Measurements from ENCODE around the gene CCDC158. TPM values are rescaled to one million over a fixed set of nuclear protein-coding genes. Genes with fewer than 3 reads are reported as not detected.

CCDC158 gene
- total RNA-seq, 4 donors from 2014 or later: 0.19 TPM; not detected in 3

GRCh38 chr4:76374798-76375197, 46.1 kb downstream of the CCDC158 start:
- Histone ChIP-seq H3K27me3 (no peaks in the 10 kb centered on the region), H3K9me3 (no peaks in the 10 kb centered on the region), H3K36me3 (no peaks in the 10 kb centered on the region), H3K4me1 (no peaks in the 10 kb centered on the region), H3K27ac (no peak overlapping the region), H3K4me3 (no peak overlapping the region)
- WGBS, 2 donors: 7 to 13% methylated on average over 1 of the region's 1 CpG
- DNase-seq: no peak
- intact Hi-C loops (cut with DNase I): no loop called here
- no peak for TF ChIP-seq POLR2A (IDR thresholded peaks at IDR 0.05)
- TF ChIP-seq, protein P1, sequence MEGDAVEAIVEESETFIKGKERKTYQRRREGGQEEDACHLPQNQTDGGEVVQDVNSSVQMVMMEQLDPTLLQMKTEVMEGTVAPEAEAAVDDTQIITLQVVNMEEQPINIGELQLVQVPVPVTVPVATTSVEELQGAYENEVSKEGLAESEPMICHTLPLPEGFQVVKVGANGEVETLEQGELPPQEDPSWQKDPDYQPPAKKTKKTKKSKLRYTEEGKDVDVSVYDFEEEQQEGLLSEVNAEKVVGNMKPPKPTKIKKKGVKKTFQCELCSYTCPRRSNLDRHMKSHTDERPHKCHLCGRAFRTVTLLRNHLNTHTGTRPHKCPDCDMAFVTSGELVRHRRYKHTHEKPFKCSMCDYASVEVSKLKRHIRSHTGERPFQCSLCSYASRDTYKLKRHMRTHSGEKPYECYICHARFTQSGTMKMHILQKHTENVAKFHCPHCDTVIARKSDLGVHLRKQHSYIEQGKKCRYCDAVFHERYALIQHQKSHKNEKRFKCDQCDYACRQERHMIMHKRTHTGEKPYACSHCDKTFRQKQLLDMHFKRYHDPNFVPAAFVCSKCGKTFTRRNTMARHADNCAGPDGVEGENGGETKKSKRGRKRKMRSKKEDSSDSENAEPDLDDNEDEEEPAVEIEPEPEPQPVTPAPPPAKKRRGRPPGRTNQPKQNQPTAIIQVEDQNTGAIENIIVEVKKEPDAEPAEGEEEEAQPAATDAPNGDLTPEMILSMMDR (IDR thresholded peaks at IDR 0.05): no peak

- DNase-seq: no peak
- 43 to 47% methylated on average over 6 of the region's 6 CpGs for WGBS, 2 donors
- H3K9me3 ChIP-seq: no peaks in the 10 kb centered on the region
Measured at GRCh38 chr4:76373919-76374552, 46.9 kb downstream of the CCDC158 start.

GRCh38 chr4:76366737-76367136, 54.2 kb downstream of the CCDC158 start:
- Histone ChIP-seq H3K4me3 (no peak overlapping the region), H3K4me1 (no peaks in the 10 kb centered on the region), H3K27me3 (peaks cover 0 to 3% (median 0%) of the 10 kb centered on the region in 4 donors), H3K27ac (no peak overlapping the region), H3K9me3 (no peaks in the 10 kb centered on the region), H3K36me3 (no peaks in the 10 kb centered on the region)
- intact Hi-C loops (cut with DNase I): no loop called here
- 67 to 77% methylated on average over 4 of the region's 4 CpGs for WGBS, 2 donors
- DNase-seq: no peak
- no peak for TF ChIP-seq POLR2A (IDR thresholded peaks at IDR 0.05)
- TF ChIP-seq, protein P1 (IDR thresholded peaks at IDR 0.05): no peak

More at GRCh38 chr4:76373919-76374552, 46.9 kb downstream of the CCDC158 start:
- Histone ChIP-seq H3K27ac (no peak overlapping the region), H3K4me3 (no peak overlapping the region), H3K4me1 (no peaks in the 10 kb centered on the region), H3K36me3 (no peaks in the 10 kb centered on the region), H3K27me3 (no peaks in the 10 kb centered on the region)
- intact Hi-C loops (cut with DNase I): no loop called here
- no peak for TF ChIP-seq POLR2A (IDR thresholded peaks at IDR 0.05)
- TF ChIP-seq, protein P1 (IDR thresholded peaks at IDR 0.05): no peak

- Histone ChIP-seq H3K4me1 (no peaks in the 10 kb centered on the region), H3K4me3 (no peak overlapping the region), H3K9me3 (no peaks in the 10 kb centered on the region), H3K27me3 (peaks cover 0 to 3% (median 0%) of the 10 kb centered on the region in 4 donors), H3K27ac (no peak overlapping the region), H3K36me3 (no peaks in the 10 kb centered on the region)
- 76% methylated on average over 3 of the region's 3 CpGs; no CpG with 5 or more reads in 1 of the 2 donors for WGBS, 2 donors
- TF ChIP-seq, protein P1 (IDR thresholded peaks at IDR 0.05): no peak
- no peak for TF ChIP-seq POLR2A (IDR thresholded peaks at IDR 0.05)
- intact Hi-C loops (cut with DNase I): no loop called here
- no peak for DNase-seq
Measured at GRCh38 chr4:76365636-76366035, 55.3 kb downstream of the CCDC158 start.

DNA sequence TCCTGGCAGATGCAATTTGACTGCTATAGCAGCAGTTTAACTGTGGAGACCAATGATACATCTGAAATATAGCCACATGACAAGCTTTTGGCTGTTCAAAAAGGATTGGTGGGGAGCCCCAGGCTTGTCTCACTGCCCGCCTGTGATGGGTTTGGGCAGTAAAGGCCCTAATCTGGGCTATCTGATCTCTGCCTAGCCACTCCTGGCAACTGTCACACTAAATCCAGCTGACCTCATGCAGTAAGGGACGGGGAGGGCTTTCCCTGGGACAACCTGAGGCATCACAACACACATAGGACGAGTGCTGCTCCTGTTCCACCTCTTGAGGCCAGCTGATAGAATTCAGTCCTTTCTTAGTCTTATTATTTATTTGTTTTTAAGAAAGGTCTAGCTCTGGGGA, 56.2 kb downstream of the CCDC158 start:
- Histone ChIP-seq H3K27me3 (peaks cover 0 to 3% (median 0%) of the 10 kb centered on the region in 4 donors), H3K36me3 (no peaks in the 10 kb centered on the region), H3K27ac (no peak overlapping the region), H3K4me1 (no peaks in the 10 kb centered on the region), H3K9me3 (peaks cover 0 to 6% (median 6%) of the 10 kb centered on the region in 3 donors), H3K4me3 (no peak overlapping the region)
- no peak for DNase-seq
- WGBS, 2 donors: 58 to 70% methylated on average over 3 of the region's 3 CpGs
- intact Hi-C loops (cut with DNase I): no loop called here
- no peak for TF ChIP-seq POLR2A (IDR thresholded peaks at IDR 0.05)
- TF ChIP-seq, protein P1 (IDR thresholded peaks at IDR 0.05): no peak
